Heart left ventricle (tissue), 16 donors: ENCODE measurements around the gene WDR35. TPM values are rescaled to one million over a fixed set of nuclear protein-coding genes. Genes with fewer than 3 reads are reported as not detected.

Experiments used
- ATAC-seq, 4 donors: fragments of 200-7000 bp; cut with Tn5 transposase; one replicate each; pipeline ENCODE4 v1.9.1; 2020 to 2022; ENCODE audit warnings: moderate library complexity in 4 of 4, mild to moderate bottlenecking in 3 of 4, moderate number of reproducible peaks in 1 of 4
- DNase-seq, 5 donors: peaks; one replicate each; pipeline ENCODE4 v3.0.0-alpha.2; 2020
- H3K27ac ChIP-seq, 12 donors: fragments of 200-600 bp; sonication (generic) in 4 of 12; one replicate each; pipeline versions ENCODE4 v1.5.0 to v1.8.0; 2016 to 2022; ENCODE audit warnings: mild to moderate bottlenecking in 2 of 12
- H3K27me3 ChIP-seq, 9 donors: fragments of 200-600 bp; sonication (generic) in 2 of 9; one replicate each; pipeline versions ENCODE4 v1.5.1 to v1.8.0; 2016 to 2022; ENCODE audit warnings: mild to moderate bottlenecking in 3 of 9
- H3K36me3 ChIP-seq, 9 donors: fragments of 200-600 bp; sonication (generic) in 2 of 9; one replicate each; pipeline versions ENCODE4 v1.5.0 to v1.8.0; 2018 to 2022; ENCODE audit warnings: mild to moderate bottlenecking in 2 of 9
- H3K4me1 ChIP-seq, 12 donors: fragments of 200-600 bp; sonication (generic) in 4 of 12; one replicate each; pipeline versions ENCODE4 v1.5.0 to v1.8.0; 2016 to 2022; ENCODE audit warnings: mild to moderate bottlenecking in 3 of 12
- H3K4me3 ChIP-seq, 12 donors: fragments of 200-600 bp; sonication (generic) in 4 of 12; one replicate each; pipeline versions ENCODE4 v1.5.0 to v1.8.0; 2017 to 2022; ENCODE audit warnings: mild to moderate bottlenecking in 9 of 12, moderate library complexity in 4 of 12
- H3K9me3 ChIP-seq, 12 donors: fragments of 200-600 bp; sonication (generic) in 4 of 12; one replicate each; pipeline versions ENCODE4 v1.5.0 to v1.8.0; 2016 to 2022; ENCODE audit warnings: mild to moderate bottlenecking in 1 of 12
- CTCF ChIP-seq, 12 donors: fragments of 200-600 bp; sonication (generic) in 4 of 12; IDR thresholded peaks; one replicate each; pipeline versions ENCODE4 v1.5.0 to v1.8.0; 2018 to 2022; ENCODE audit warnings: antibody characterized with exemption in 12 of 12, mild to moderate bottlenecking in 5 of 12
- POLR2A ChIP-seq, 2 donors: fragments of 450-650 bp; IDR thresholded peaks; one replicate each; pipeline ENCODE4 v1.6.1; 2017; ENCODE audit warnings: antibody characterized with exemption in 2 of 2, mild to moderate bottlenecking in 2 of 2, moderate library complexity in 2 of 2
- WGBS, 4 donors: extraction: QIAGEN DNeasy Blood & Tissue Kit in 2 of 4; methylation state at CpG; one replicate each; pipeline versions ENCODE4 v1.1.5 to v1.1.7; 2013 to 2018; 5-methylcytosine and 5-hydroxymethylcytosine counted together
- intact Hi-C, 10 donors: fragments of 100-400 bp; cut with DNase I; formaldehyde crosslinking; loops; one replicate each; pipeline versions ENCODE4 v1.11.1 to v1.14.2; 2022
- polyA plus RNA-seq, 2 donors: library from polyadenylated mRNA; stranded (reverse); fragments of 200-250 nt; gene quantifications; one replicate each; pipeline ENCODE4 v1.2.3, GENCODE V29; 2013
- total RNA-seq, 9 donors: library from RNA; depleted of rRNA in 2 of 9; stranded (reverse); fragments of >200 nt in 2 of 9; fragmentation: NEBNext Ultra II Directional in 3 of 9; extraction: Animal tissue kit (Norgen Biotek cat#: 25700) in 3 of 9; gene quantifications; one replicate each; pipeline versions ENCODE4 v1.1.0 to v1.2.4, GENCODE V29; 2016 to 2023
- donor health status: ischemic (EF 13 %, LVEDD 7.1; RV severe dilation, severe dysfunction).
- donor health status: healthy with polysubstance abuse.
- donor health status: DM: no; HTN: yes; CAD: no.
- donor health status: DM: no; HTN: no; CAD: no.
- donor health status: ischemic (EF 25% LVEDD 6.9; RV normal size, moderate dysfunction).
- donor health status: ischemic (EF 25% LVEDD 5.7; RV mildly dilated, moderate dysfunction).
- donor health status: healthy.
- donor health status: DM: yes; HTN: yes; CAD: no.
- donor health status: ischemic (EF 35%, LVEDD 5.7; RV mildly dilated, moderate dysfunction).
- donor health status: nonischemic (EF 11% LVEDD 7.7; RV severe dilation, severe dysfunction).
- donor health status: DM: yes; HTN: yes; CAD: no.
- donor health status: PGD.
- donor health status: ischemic (EF 29% LVEDD 5.4; RV normal size, mild dysfunction).
- donor health status: nonischemic (EF 23%, LVEDD 6.1; RV moderate dilation, normal function).

Gene WDR35
- total and polyA plus RNA-seq, 11 donors = 1.1 to 8.5 (median 5.0) TPM

GRCh38 chr2:20012032-20012281, 22.1 kb upstream of the WDR35 start:
- Histone ChIP-seq H3K4me1 (peaks cover 0 to 16% (median 9%) of the 10 kb centered on the region in 12 donors), H3K9me3 (peaks cover 0 to 8% (median 0%) of the 10 kb centered on the region in 12 donors), H3K4me3 (peak overlapping the region; percentile 38 to 73 (median 55)), H3K27me3 (peaks cover 0 to 46% (median 6%) of the 10 kb centered on the region in 9 donors), H3K36me3 (no peaks in the 10 kb centered on the region), H3K27ac (no peak overlapping the region)
- DNase-seq (no peak), ATAC-seq (peak in 1 of 4 donors; percentile 11)
- no peak for TF ChIP-seq POLR2A (IDR thresholded peaks at IDR 0.05)
- no peak for TF ChIP-seq CTCF (IDR thresholded peaks at IDR 0.05)
- intact Hi-C loops = loop anchor here in 1 of 10 donors (5.0 kb wide), 1 partner anchor 40 kb away; no protein-coding TSS in a partner anchor
- 17 to 32% (median 25%) methylated on average over 4 of the region's 4 CpGs for WGBS, 4 donors

GRCh38 chr2:20011276-20012031, 21.5 kb upstream of the WDR35 start:
- ATAC-seq (no peak), DNase-seq (no peak)
- Histone ChIP-seq H3K36me3 (no peaks in the 10 kb centered on the region), H3K27ac (no peak overlapping the region), H3K27me3 (peaks cover 0 to 46% (median 6%) of the 10 kb centered on the region in 9 donors), H3K4me1 (peaks cover 0 to 16% (median 9%) of the 10 kb centered on the region in 12 donors), H3K4me3 (peak overlapping the region in 1 of 12 donors; percentile 61), H3K9me3 (peaks cover 0 to 8% (median 0%) of the 10 kb centered on the region in 12 donors)
- TF ChIP-seq CTCF (IDR thresholded peaks at IDR 0.05) = no peak
- TF ChIP-seq POLR2A (IDR thresholded peaks at IDR 0.05) = no peak
- intact Hi-C loops = loop anchor here in 1 of 10 donors (5.0 kb wide), 1 partner anchor 39 kb away; no protein-coding TSS in a partner anchor
- WGBS, 4 donors = 83 to 89% (median 87%) methylated on average over 14 of the region's 14 CpGs

- no peak for DNase-seq
- H3K4me1 ChIP-seq = peaks cover 0 to 16% (median 9%) of the 10 kb centered on the region in 12 donors
- intact Hi-C loops = no loop called here
- no peak overlapping the region for H3K4me3 ChIP-seq
- WGBS, 4 donors = 89 to 93% (median 92%) methylated on average over 5 of the region's 5 CpGs
- no peak overlapping the region for H3K27ac ChIP-seq
- H3K9me3 ChIP-seq = no peaks in the 10 kb centered on the region
- TF ChIP-seq CTCF (IDR thresholded peaks at IDR 0.05) = no peak
- TF ChIP-seq POLR2A (IDR thresholded peaks at IDR 0.05) = no peak
- no peak for ATAC-seq
- no peaks in the 10 kb centered on the region for H3K36me3 ChIP-seq
- H3K27me3 ChIP-seq = peaks cover 0 to 43% (median 6%) of the 10 kb centered on the region in 9 donors
Measured at GRCh38 chr2:20008703-20009102, 18.8 kb upstream of the WDR35 start.

- intact Hi-C loops = no loop called here
- H3K9me3 ChIP-seq = no peaks in the 10 kb centered on the region
- H3K27ac ChIP-seq = no peak overlapping the region
- no peaks in the 10 kb centered on the region for H3K36me3 ChIP-seq
- 85 to 93% (median 90%) methylated on average over 15 to 17 of the region's 17 CpGs for WGBS, 4 donors
- H3K4me3 ChIP-seq = no peak overlapping the region
- no peak for ATAC-seq
- H3K27me3 ChIP-seq = peaks cover 0 to 26% (median 2%) of the 10 kb centered on the region in 9 donors
- TF ChIP-seq CTCF (IDR thresholded peaks at IDR 0.05) (no peak), POLR2A (IDR thresholded peaks at IDR 0.05) (no peak)
- no peaks in the 10 kb centered on the region for H3K4me1 ChIP-seq
- DNase-seq = no peak
Measured at GRCh38 chr2:20005891-20006470, 16.1 kb upstream of the WDR35 start.
